Heart left ventricle (tissue), 16 donors: ENCODE results near the gene CNNM3. TPM values are rescaled to one million over a fixed set of nuclear protein-coding genes. Genes with fewer than 3 reads are reported as not detected.

Experiments
- ATAC-seq, 4 donors: fragments of 200-7000 bp; cut with Tn5 transposase; one replicate each; pipeline ENCODE4 v1.9.1; 2020 to 2022; ENCODE audit warnings: moderate library complexity in 4 of 4, mild to moderate bottlenecking in 3 of 4, moderate number of reproducible peaks in 1 of 4
- DNase-seq, 5 donors: peaks; one replicate each; pipeline ENCODE4 v3.0.0-alpha.2; 2020
- H3K27ac ChIP-seq, 12 donors: fragments of 200-600 bp; sonication (generic) in 4 of 12; one replicate each; pipeline versions ENCODE4 v1.5.0 to v1.8.0; 2016 to 2022; ENCODE audit warnings: mild to moderate bottlenecking in 2 of 12
- H3K27me3 ChIP-seq, 9 donors: fragments of 200-600 bp; sonication (generic) in 2 of 9; one replicate each; pipeline versions ENCODE4 v1.5.1 to v1.8.0; 2016 to 2022; ENCODE audit warnings: mild to moderate bottlenecking in 3 of 9
- H3K36me3 ChIP-seq, 9 donors: fragments of 200-600 bp; sonication (generic) in 2 of 9; one replicate each; pipeline versions ENCODE4 v1.5.0 to v1.8.0; 2018 to 2022; ENCODE audit warnings: mild to moderate bottlenecking in 2 of 9
- H3K4me1 ChIP-seq, 12 donors: fragments of 200-600 bp; sonication (generic) in 4 of 12; one replicate each; pipeline versions ENCODE4 v1.5.0 to v1.8.0; 2016 to 2022; ENCODE audit warnings: mild to moderate bottlenecking in 3 of 12
- H3K4me3 ChIP-seq, 12 donors: fragments of 200-600 bp; sonication (generic) in 4 of 12; one replicate each; pipeline versions ENCODE4 v1.5.0 to v1.8.0; 2017 to 2022; ENCODE audit warnings: mild to moderate bottlenecking in 9 of 12, moderate library complexity in 4 of 12
- H3K9me3 ChIP-seq, 12 donors: fragments of 200-600 bp; sonication (generic) in 4 of 12; one replicate each; pipeline versions ENCODE4 v1.5.0 to v1.8.0; 2016 to 2022; ENCODE audit warnings: mild to moderate bottlenecking in 1 of 12
- POLR2A ChIP-seq, 2 donors: fragments of 450-650 bp; IDR thresholded peaks; one replicate each; pipeline ENCODE4 v1.6.1; 2017; ENCODE audit warnings: antibody characterized with exemption in 2 of 2, mild to moderate bottlenecking in 2 of 2, moderate library complexity in 2 of 2
- WGBS, 4 donors: extraction: QIAGEN DNeasy Blood & Tissue Kit in 2 of 4; methylation state at CpG; one replicate each; pipeline versions ENCODE4 v1.1.5 to v1.1.7; 2013 to 2018; 5-methylcytosine and 5-hydroxymethylcytosine counted together
- intact Hi-C, 10 donors: fragments of 100-400 bp; cut with DNase I; formaldehyde crosslinking; loops; one replicate each; pipeline versions ENCODE4 v1.11.1 to v1.14.2; 2022
- polyA plus RNA-seq, 2 donors: library from polyadenylated mRNA; stranded (reverse); fragments of 200-250 nt; gene quantifications; one replicate each; pipeline ENCODE4 v1.2.3, GENCODE V29; 2013
- total RNA-seq, 9 donors: library from RNA; depleted of rRNA in 2 of 9; stranded (reverse); fragments of >200 nt in 2 of 9; fragmentation: NEBNext Ultra II Directional in 3 of 9; extraction: Animal tissue kit (Norgen Biotek cat#: 25700) in 3 of 9; gene quantifications; one replicate each; pipeline versions ENCODE4 v1.1.0 to v1.2.4, GENCODE V29; 2016 to 2023
- TF ChIP-seq, protein P1 (sequence below), 12 donors: fragments of 200-600 bp; sonication (generic) in 4 of 12; IDR thresholded peaks; one replicate each; pipeline versions ENCODE4 v1.5.0 to v1.8.0; 2018 to 2022; ENCODE audit warnings: antibody characterized with exemption in 12 of 12, mild to moderate bottlenecking in 5 of 12
- donor health status: ischemic (EF 13 %, LVEDD 7.1; RV severe dilation, severe dysfunction).
- donor health status: healthy with polysubstance abuse.
- donor health status: DM: no; HTN: yes; CAD: no.
- donor health status: DM: no; HTN: no; CAD: no.
- donor health status: ischemic (EF 25% LVEDD 6.9; RV normal size, moderate dysfunction).
- donor health status: ischemic (EF 25% LVEDD 5.7; RV mildly dilated, moderate dysfunction).
- donor health status: healthy.
- donor health status: DM: yes; HTN: yes; CAD: no.
- donor health status: ischemic (EF 35%, LVEDD 5.7; RV mildly dilated, moderate dysfunction).
- donor health status: nonischemic (EF 11% LVEDD 7.7; RV severe dilation, severe dysfunction).
- donor health status: DM: yes; HTN: yes; CAD: no.
- donor health status: PGD.
- donor health status: ischemic (EF 29% LVEDD 5.4; RV normal size, mild dysfunction).
- donor health status: nonischemic (EF 23%, LVEDD 6.1; RV moderate dilation, normal function).

CNNM3 gene
- total and polyA plus RNA-seq, 11 donors, result 5.1 to 17.7 (median 10.2) TPM

DNA sequence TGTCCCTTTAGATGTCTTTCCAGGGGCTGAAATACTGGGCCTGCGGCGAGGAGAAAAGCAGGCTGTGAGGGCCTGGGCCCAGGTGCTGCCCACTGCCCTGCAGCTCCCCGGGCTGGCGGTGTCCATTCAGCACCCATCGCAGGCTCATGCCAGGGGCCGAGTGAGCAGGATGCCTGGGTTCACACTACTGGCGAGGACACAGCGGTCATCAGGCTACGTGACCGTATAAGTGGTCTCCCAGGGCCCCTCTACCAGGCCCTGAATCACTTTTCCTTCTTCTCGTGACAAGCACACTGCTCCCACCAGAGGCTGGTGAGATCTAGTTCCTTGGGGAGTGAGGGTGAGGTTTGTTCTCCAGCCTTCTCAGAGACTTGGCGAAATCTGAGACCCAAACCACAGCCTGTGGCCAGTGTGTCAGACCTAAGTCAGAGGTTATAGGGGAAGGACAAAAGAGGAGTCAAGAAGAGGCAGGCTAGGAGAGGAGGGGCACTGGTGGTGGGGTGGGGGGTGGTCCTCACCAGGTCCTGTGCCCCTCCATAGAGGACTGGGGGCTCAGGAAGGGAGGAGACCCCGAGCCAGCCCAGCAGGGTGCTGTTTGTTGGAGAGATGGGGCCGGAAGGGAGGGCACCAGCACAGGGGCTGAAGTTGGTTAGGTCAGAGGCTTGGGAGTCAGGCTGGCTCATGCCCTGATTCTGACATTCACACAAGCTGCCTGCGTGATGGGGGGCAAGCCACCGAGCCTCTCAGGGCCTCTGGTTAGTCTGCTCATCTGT lies 60.4 kb downstream of the CNNM3 start:
- DNase-seq (peak in 1 of 5 donors; percentile 53), ATAC-seq (no peak)
- no peak overlapping the region for H3K27ac ChIP-seq
- no peak overlapping the region for H3K4me3 ChIP-seq
- intact Hi-C loops, result no loop called here
- 91 to 98% (median 93%) methylated on average over 14 to 16 of the region's 16 CpGs for WGBS, 4 donors
- H3K9me3 ChIP-seq, result no peaks in the 10 kb centered on the region
- H3K27me3 ChIP-seq, result peaks cover 0 to 4% (median 0%) of the 10 kb centered on the region in 9 donors
- TF ChIP-seq, protein P1, sequence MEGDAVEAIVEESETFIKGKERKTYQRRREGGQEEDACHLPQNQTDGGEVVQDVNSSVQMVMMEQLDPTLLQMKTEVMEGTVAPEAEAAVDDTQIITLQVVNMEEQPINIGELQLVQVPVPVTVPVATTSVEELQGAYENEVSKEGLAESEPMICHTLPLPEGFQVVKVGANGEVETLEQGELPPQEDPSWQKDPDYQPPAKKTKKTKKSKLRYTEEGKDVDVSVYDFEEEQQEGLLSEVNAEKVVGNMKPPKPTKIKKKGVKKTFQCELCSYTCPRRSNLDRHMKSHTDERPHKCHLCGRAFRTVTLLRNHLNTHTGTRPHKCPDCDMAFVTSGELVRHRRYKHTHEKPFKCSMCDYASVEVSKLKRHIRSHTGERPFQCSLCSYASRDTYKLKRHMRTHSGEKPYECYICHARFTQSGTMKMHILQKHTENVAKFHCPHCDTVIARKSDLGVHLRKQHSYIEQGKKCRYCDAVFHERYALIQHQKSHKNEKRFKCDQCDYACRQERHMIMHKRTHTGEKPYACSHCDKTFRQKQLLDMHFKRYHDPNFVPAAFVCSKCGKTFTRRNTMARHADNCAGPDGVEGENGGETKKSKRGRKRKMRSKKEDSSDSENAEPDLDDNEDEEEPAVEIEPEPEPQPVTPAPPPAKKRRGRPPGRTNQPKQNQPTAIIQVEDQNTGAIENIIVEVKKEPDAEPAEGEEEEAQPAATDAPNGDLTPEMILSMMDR (IDR thresholded peaks at IDR 0.05), result no peak
- TF ChIP-seq POLR2A (IDR thresholded peaks at IDR 0.05), result no peak
- H3K36me3 ChIP-seq, result no peaks in the 10 kb centered on the region
- H3K4me1 ChIP-seq, result peaks cover 3 to 46% (median 30%) of the 10 kb centered on the region in 12 donors

DNA sequence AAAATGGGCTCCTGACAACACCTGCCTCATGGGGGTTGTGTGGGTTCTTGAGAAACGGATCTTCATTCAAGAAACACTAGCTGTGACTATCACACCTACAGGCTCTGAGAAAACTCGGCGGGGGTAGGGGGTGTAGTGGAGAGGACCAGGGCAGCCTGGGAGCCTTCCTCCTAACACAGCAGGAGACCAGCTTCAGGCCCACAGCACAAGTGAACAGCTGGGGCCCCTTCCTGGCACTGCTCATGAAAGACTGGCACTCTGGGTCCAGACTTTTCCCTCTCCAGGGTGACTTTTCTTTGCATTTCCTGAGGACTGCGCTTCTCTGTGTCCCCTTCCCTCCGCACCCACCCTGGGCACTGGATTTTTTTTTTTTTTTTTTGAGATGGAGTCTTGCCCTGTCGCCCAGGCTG lies 61.0 kb downstream of the CNNM3 start:
- ATAC-seq, result no peak
- Histone ChIP-seq H3K36me3 (no peaks in the 10 kb centered on the region), H3K4me3 (no peak overlapping the region), H3K9me3 (no peaks in the 10 kb centered on the region), H3K4me1 (peaks cover 3 to 52% (median 32%) of the 10 kb centered on the region in 12 donors), H3K27me3 (no peaks in the 10 kb centered on the region), H3K27ac (no peak overlapping the region)
- no peak for DNase-seq
- TF ChIP-seq, protein P1 (IDR thresholded peaks at IDR 0.05), result no peak
- no peak for TF ChIP-seq POLR2A (IDR thresholded peaks at IDR 0.05)
- 77 to 91% (median 88%) methylated on average over 6 of the region's 6 CpGs for WGBS, 4 donors
- intact Hi-C loops, result no loop called here

DNA sequence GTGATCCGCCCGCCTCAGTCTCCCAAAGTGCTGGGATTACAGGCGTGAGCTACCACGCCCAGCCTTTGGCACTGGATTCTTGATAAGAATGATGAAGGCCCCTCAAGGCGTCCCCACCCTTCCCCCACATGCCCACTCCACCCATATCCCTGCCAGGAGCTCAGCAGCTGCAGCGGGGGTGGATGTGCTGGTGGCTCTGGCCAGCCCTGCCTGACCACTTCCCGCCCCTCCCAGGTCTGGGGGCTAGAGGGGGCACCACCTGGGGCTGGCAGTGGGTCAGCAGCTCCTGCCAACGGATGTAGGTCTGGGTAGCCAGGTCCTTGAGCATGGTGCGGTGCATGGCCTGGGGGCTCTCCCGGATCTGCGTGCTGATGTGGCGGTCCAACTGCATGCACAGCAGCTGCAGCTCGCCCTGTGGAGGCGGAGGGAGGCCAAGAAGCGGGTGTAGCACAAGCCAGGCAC lies 61.6 kb downstream of the CNNM3 start:
- Histone ChIP-seq H3K4me1 (peaks cover 3 to 48% (median 29%) of the 10 kb centered on the region in 12 donors), H3K36me3 (no peaks in the 10 kb centered on the region), H3K27me3 (no peaks in the 10 kb centered on the region), H3K27ac (no peak overlapping the region), H3K9me3 (no peaks in the 10 kb centered on the region), H3K4me3 (no peak overlapping the region)
- intact Hi-C loops, result no loop called here
- TF ChIP-seq POLR2A (IDR thresholded peaks at IDR 0.05), result no peak
- TF ChIP-seq, protein P1 (IDR thresholded peaks at IDR 0.05), result no peak
- ATAC-seq (no peak), DNase-seq (no peak)
- WGBS, 4 donors, result 84 to 93% (median 88%) methylated on average over 14 to 15 of the region's 15 CpGs

DNA sequence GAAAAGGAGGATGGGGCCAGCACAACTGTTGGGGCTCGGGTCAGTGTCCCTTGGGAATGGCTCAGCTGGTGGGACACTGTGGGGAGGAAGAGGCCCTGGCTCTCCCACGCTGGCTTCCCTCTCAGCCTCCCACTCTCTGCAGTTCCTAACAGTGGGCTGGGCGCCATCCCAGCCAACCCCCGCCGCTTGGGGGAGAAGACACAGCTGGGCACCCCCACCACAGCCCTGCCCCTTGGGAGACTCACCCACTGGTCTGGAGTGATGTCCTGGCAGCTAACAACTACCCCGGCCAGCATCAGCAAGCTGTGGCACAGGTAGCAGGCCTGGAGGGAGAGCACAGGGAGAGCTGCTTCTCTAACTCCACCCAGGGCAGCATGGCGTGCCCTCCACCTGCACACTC lies 62.1 kb downstream of the CNNM3 start:
- no peak for ATAC-seq
- Histone ChIP-seq H3K9me3 (no peaks in the 10 kb centered on the region), H3K27me3 (no peaks in the 10 kb centered on the region), H3K36me3 (no peaks in the 10 kb centered on the region), H3K4me3 (no peak overlapping the region), H3K4me1 (peaks cover under 1 to 42% (median 26%) of the 10 kb centered on the region in 12 donors), H3K27ac (no peak overlapping the region)
- TF ChIP-seq, protein P1 (IDR thresholded peaks at IDR 0.05), result no peak
- TF ChIP-seq POLR2A (IDR thresholded peaks at IDR 0.05), result no peak
- DNase-seq, result no peak
- intact Hi-C loops, result no loop called here
- WGBS, 4 donors, result 73 to 83% (median 79%) methylated on average over 4 to 7 of the region's 7 CpGs
